HCT116 (cell line): Measurements from ENCODE around the gene CTNNA2.

Source experiments
- POLR2AphosphoS5 ChIP-seq: IDR thresholded peaks from 2 replicates; pipeline ENCODE4 v1.6.1; 2011; ENCODE audit warnings: mild to moderate bottlenecking, low read depth, low read length, moderate library complexity
- SP1 ChIP-seq: IDR thresholded peaks from 2 replicates; pipeline ENCODE4 v1.6.1; 2012; ENCODE audit warnings: low read depth
- TCF7L2 ChIP-seq: IDR thresholded peaks from 2 replicates; pipeline ENCODE4 v1.7.0; 2011; ENCODE audit warnings: borderline replicate concordance, inconsistent platforms; ENCODE audit not compliant: insufficient read depth, insufficient read length; ENCODE audit errors: extremely low read depth
- TF ChIP-seq, protein P1 (sequence below): IDR thresholded peaks from 2 replicates; pipeline ENCODE4 v1.6.1; 2012; ENCODE audit warnings: low read depth
- TF ChIP-seq, protein P2 (sequence below), 3 experiments: fragments of 200-600 bp in 1 of 3; sonication (generic) in 1 of 3; IDR thresholded peaks in 2 of 3; conservative IDR thresholded peaks in 1 of 3; 2 replicates each; pipeline ENCODE4 v1.5.1; 2012 to 2017; ENCODE audit warnings: low read depth in 2 of 3, low read length in 2 of 3, antibody characterized with exemption in 1 of 3, borderline replicate concordance in 1 of 3, control low read depth in 1 of 3, mild to moderate bottlenecking in 1 of 3, mixed read lengths in 1 of 3, mixed run types in 1 of 3, moderate library complexity in 1 of 3; ENCODE audit not compliant: insufficient read depth in 1 of 3
- TF ChIP-seq, protein P3 (sequence below): IDR thresholded peaks from 2 replicates; pipeline ENCODE4 v1.6.1; 2012

DNA sequence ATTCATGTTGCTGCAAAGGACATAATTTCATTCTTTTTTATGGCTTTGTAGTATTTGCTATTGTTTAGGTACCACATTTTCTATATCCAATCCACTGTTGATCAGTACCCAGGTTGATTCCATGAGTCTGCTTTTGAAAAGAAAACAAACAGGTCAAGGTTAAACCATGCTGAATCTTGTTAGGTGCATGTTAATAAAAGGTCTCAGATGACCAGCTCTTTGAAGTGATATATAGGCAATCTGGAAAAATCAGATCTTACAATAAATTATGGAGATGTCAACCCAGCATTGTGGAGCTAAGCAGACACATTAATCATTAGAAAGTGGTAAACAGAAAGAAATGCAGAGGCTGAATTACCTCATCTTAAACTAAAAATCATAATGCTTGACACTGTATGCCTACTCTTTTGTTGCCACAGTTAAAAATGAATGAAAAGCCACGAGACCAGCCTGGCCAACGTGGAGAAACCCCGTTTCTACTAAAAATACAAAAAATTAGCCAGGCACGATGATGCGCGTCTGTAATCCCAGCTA, 246.0 kb downstream of the CTNNA2 start:
- TF ChIP-seq, protein P1, sequence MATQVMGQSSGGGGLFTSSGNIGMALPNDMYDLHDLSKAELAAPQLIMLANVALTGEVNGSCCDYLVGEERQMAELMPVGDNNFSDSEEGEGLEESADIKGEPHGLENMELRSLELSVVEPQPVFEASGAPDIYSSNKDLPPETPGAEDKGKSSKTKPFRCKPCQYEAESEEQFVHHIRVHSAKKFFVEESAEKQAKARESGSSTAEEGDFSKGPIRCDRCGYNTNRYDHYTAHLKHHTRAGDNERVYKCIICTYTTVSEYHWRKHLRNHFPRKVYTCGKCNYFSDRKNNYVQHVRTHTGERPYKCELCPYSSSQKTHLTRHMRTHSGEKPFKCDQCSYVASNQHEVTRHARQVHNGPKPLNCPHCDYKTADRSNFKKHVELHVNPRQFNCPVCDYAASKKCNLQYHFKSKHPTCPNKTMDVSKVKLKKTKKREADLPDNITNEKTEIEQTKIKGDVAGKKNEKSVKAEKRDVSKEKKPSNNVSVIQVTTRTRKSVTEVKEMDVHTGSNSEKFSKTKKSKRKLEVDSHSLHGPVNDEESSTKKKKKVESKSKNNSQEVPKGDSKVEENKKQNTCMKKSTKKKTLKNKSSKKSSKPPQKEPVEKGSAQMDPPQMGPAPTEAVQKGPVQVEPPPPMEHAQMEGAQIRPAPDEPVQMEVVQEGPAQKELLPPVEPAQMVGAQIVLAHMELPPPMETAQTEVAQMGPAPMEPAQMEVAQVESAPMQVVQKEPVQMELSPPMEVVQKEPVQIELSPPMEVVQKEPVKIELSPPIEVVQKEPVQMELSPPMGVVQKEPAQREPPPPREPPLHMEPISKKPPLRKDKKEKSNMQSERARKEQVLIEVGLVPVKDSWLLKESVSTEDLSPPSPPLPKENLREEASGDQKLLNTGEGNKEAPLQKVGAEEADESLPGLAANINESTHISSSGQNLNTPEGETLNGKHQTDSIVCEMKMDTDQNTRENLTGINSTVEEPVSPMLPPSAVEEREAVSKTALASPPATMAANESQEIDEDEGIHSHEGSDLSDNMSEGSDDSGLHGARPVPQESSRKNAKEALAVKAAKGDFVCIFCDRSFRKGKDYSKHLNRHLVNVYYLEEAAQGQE = no peak
- TF ChIP-seq, protein P2, sequence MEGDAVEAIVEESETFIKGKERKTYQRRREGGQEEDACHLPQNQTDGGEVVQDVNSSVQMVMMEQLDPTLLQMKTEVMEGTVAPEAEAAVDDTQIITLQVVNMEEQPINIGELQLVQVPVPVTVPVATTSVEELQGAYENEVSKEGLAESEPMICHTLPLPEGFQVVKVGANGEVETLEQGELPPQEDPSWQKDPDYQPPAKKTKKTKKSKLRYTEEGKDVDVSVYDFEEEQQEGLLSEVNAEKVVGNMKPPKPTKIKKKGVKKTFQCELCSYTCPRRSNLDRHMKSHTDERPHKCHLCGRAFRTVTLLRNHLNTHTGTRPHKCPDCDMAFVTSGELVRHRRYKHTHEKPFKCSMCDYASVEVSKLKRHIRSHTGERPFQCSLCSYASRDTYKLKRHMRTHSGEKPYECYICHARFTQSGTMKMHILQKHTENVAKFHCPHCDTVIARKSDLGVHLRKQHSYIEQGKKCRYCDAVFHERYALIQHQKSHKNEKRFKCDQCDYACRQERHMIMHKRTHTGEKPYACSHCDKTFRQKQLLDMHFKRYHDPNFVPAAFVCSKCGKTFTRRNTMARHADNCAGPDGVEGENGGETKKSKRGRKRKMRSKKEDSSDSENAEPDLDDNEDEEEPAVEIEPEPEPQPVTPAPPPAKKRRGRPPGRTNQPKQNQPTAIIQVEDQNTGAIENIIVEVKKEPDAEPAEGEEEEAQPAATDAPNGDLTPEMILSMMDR (IDR thresholded peaks at IDR 0.05 in 2 of 3, conservative IDR thresholded peaks at IDR 0.05 in 1 of 3; ENCODE audit: borderline replicate concordance in 1 of 3, insufficient read depth in 1 of 3, low read depth in 2 of 3, low read length in 2 of 3) = no peak
- TF ChIP-seq TCF7L2 (no peak), SP1 (no peak), POLR2AphosphoS5 (no peak)
- TF ChIP-seq, protein P3, sequence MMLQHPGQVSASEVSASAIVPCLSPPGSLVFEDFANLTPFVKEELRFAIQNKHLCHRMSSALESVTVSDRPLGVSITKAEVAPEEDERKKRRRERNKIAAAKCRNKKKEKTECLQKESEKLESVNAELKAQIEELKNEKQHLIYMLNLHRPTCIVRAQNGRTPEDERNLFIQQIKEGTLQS = no peak
